K562 (cell line): ENCODE measurements around the gene SRRT. TPM values are rescaled to one million over a fixed set of nuclear protein-coding genes. Genes with fewer than 3 reads are reported as not detected.
A peak's percentile ranks its signal among the peaks of the same experiment; 100 is the strongest.

ENCODE experiments used
- CBX8 ChIP-seq: fragments of 200-600 bp; sonication (generic); IDR thresholded peaks from 2 replicates; pipeline ENCODE4 v1.6.1; 2012; ENCODE audit warnings: borderline replicate concordance, mixed run types, low read depth, mild to moderate bottlenecking, moderate library complexity, mixed read lengths, low read length, control low read depth, inconsistent platforms; ENCODE audit not compliant: poor library complexity, severe bottlenecking; ENCODE audit errors: extremely low read depth
- CREM ChIP-seq: IDR thresholded peaks from 2 replicates; pipeline ENCODE4 v1.6.1; 2014; ENCODE audit warnings: antibody characterized with exemption, low read depth
- FOXP1 ChIP-seq: sonication (generic); formaldehyde crosslinking; IDR thresholded peaks from 2 replicates; pipeline ENCODE4 v1.8.0; 2022; ENCODE audit warnings: mild to moderate bottlenecking, missing genetic modification reagents
- SRF ChIP-seq, 2 experiments: fragments of 250-450, 450-650 bp in 1 of 2; sonication (Bioruptor Pico) in 1 of 2; sonication (generic) in 1 of 2; formaldehyde crosslinking; IDR thresholded peaks; 2 replicates each; pipeline versions ENCODE4 v1.5.0 to v1.5.1; 2020 to 2022; ENCODE audit warnings: mild to moderate bottlenecking in 1 of 2, missing genetic modification reagents in 1 of 2
- TEAD1 ChIP-seq, 2 experiments: fragments of 450-650 bp in 1 of 2; sonication (generic) in 1 of 2; formaldehyde crosslinking; IDR thresholded peaks; 2 replicates each; pipeline versions ENCODE4 v1.4.0 to v1.8.0; 2020 to 2022; ENCODE audit warnings: mild to moderate bottlenecking in 2 of 2, missing genetic modification reagents in 1 of 2
- YY1 ChIP-seq, 3 experiments: IDR thresholded peaks; 2 replicates each; pipeline ENCODE4 v1.6.1; 2011; ENCODE audit warnings: low read length in 2 of 3, mild to moderate bottlenecking in 2 of 3, moderate library complexity in 2 of 3, borderline replicate concordance in 1 of 3, control low read depth in 1 of 3, low read depth in 1 of 3; ENCODE audit not compliant: insufficient read depth in 3 of 3, insufficient replicate concordance in 2 of 3, control insufficient read depth in 1 of 3, insufficient read length in 1 of 3; ENCODE audit errors: extremely low read depth in 1 of 3
- ZNF146 ChIP-seq: IDR thresholded peaks from one replicate; pipeline ENCODE4 v1.6.1; 2018; ENCODE audit warnings: missing compliant biosample characterization; ENCODE audit not compliant: unreplicated experiment
- ZNF589 ChIP-seq: fragments of 200-800 bp; sonication (Bioruptor generic); IDR thresholded peaks from 2 replicates; pipeline ENCODE4 v1.6.1; 2016; ENCODE audit warnings: low read depth, missing genetic modification characterization, missing compliant biosample characterization
- ZNF717 ChIP-seq: fragments of 250-450 bp; sonication (Bioruptor Pico); IDR thresholded peaks from 2 replicates; pipeline ENCODE4 v1.5.0; 2021
- polyA plus RNA-seq, 8 experiments: library from polyadenylated mRNA; depleted of rRNA in 4 of 8; stranded (reverse) in 5 of 8; unstranded in 3 of 8; fragments of >200 nt; fragmentation: Nextera tagmentation in 2 of 8; fragmentation: Illumina TruSeq in 1 of 8; extraction: Ambion mirVana in 2 of 8; extraction: Trizol in 1 of 8; gene quantifications; 2 replicates each; pipeline versions ENCODE4 v1.2.1 to v1.2.3, GENCODE V29; 2011 to 2014; ENCODE audit warnings: inconsistent platforms in 1 of 8, missing spikeins in 1 of 8
- total RNA-seq, 7 experiments: library from RNA; depleted of rRNA in 6 of 7; stranded (reverse); fragments of >200 nt in 6 of 7; fragmentation: Illumina TruSeq in 2 of 7; extraction: Trizol in 2 of 7; gene quantifications; 2 replicates each; pipeline versions ENCODE4 v1.2.1 to v1.2.3, GENCODE V29; 2011 to 2021; ENCODE audit warnings: low replicate concordance in 1 of 7
- TF ChIP-seq, protein P1 (sequence below), 3 experiments: fragments of 200-800 bp in 1 of 3; fragments of 250-450 bp in 1 of 3; fragments of 450-650 bp in 1 of 3; sonication (Bioruptor Pico) in 1 of 3; sonication (Bioruptor generic) in 1 of 3; formaldehyde crosslinking in 1 of 3; IDR thresholded peaks; 2 replicates each; pipeline versions ENCODE4 v1.6.1 to v1.8.0; 2016 to 2022; ENCODE audit warnings: mild to moderate bottlenecking in 2 of 3, missing genetic modification characterization in 2 of 3, missing compliant biosample characterization in 1 of 3, moderate library complexity in 1 of 3
- TF ChIP-seq, protein P2 (sequence below): sonication (generic); formaldehyde crosslinking; IDR thresholded peaks from 2 replicates; pipeline ENCODE4 v1.8.0; 2022; ENCODE audit warnings: mild to moderate bottlenecking, missing genetic modification reagents
- TF ChIP-seq, protein P3 (sequence below): sonication (generic); formaldehyde crosslinking; IDR thresholded peaks from 2 replicates; pipeline ENCODE4 v1.8.0; 2023; ENCODE audit warnings: mild to moderate bottlenecking, missing genetic modification reagents
- TF ChIP-seq, protein P4 (sequence below): fragments of 450-650 bp; IDR thresholded peaks from 2 replicates; pipeline ENCODE4 v1.6.1; 2016
- TF ChIP-seq, protein P5 (sequence below): fragments of 450-650 bp; IDR thresholded peaks from 2 replicates; pipeline ENCODE4 v1.6.1; 2018; ENCODE audit warnings: mild to moderate bottlenecking, low read depth; ENCODE audit not compliant: partially characterized antibody

Gene SRRT
- total and polyA plus RNA-seq, 9 of the 15 experiments (the other 6 are each of a cell fraction or from before 2014, with no cell fraction given), result 10.3 to 263 (median 84.4) TPM

DNA sequence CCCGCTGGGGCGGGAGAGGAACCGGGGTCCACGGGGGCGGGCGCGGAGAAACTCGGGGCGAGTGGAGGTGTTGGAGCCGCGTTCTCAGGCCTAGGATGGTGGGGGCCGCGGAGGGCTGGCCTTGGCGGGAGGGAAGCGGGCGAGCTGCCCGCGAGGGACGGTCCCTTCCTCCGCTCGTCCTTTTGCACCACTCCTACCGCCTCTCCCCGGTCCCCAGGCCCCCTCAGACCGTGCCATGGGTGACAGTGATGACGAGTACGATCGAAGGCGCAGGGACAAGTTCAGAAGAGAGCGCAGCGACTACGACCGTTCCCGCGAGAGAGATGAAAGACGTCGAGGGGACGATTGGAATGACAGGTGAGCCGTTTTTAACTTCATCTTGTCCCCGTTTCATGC lies 451 bp downstream of the SRRT start (continued):
- TF ChIP-seq, protein P1, sequence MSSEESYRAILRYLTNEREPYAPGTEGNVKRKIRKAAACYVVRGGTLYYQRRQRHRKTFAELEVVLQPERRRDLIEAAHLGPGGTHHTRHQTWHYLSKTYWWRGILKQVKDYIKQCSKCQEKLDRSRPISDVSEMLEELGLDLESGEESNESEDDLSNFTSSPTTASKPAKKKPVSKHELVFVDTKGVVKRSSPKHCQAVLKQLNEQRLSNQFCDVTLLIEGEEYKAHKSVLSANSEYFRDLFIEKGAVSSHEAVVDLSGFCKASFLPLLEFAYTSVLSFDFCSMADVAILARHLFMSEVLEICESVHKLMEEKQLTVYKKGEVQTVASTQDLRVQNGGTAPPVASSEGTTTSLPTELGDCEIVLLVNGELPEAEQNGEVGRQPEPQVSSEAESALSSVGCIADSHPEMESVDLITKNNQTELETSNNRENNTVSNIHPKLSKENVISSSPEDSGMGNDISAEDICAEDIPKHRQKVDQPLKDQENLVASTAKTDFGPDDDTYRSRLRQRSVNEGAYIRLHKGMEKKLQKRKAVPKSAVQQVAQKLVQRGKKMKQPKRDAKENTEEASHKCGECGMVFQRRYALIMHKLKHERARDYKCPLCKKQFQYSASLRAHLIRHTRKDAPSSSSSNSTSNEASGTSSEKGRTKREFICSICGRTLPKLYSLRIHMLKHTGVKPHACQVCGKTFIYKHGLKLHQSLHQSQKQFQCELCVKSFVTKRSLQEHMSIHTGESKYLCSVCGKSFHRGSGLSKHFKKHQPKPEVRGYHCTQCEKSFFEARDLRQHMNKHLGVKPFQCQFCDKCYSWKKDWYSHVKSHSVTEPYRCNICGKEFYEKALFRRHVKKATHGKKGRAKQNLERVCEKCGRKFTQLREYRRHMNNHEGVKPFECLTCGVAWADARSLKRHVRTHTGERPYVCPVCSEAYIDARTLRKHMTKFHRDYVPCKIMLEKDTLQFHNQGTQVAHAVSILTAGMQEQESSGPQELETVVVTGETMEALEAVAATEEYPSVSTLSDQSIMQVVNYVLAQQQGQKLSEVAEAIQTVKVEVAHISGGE (CRISPR knock-in tag; IDR thresholded peaks at IDR 0.05), result peak in 1 of 3 experiments; percentile 27; a peak in 1 of 6 replicates
- no peak for TF ChIP-seq SRF (CRISPR knock-in tag; IDR thresholded peaks at IDR 0.05)
- TF ChIP-seq ZNF146, result no peak
- TF ChIP-seq, protein P2, sequence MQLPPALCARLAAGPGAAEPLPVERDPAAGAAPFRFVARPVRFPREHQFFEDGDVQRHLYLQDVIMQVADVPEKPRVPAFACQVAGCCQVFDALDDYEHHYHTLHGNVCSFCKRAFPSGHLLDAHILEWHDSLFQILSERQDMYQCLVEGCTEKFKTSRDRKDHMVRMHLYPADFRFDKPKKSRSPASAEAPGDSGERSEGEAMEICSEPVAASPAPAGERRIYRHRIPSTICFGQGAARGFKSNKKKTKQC (CRISPR knock-in tag), result peak; percentile 46; the same call in 1 of the 2 replicates
- TF ChIP-seq, protein P3, sequence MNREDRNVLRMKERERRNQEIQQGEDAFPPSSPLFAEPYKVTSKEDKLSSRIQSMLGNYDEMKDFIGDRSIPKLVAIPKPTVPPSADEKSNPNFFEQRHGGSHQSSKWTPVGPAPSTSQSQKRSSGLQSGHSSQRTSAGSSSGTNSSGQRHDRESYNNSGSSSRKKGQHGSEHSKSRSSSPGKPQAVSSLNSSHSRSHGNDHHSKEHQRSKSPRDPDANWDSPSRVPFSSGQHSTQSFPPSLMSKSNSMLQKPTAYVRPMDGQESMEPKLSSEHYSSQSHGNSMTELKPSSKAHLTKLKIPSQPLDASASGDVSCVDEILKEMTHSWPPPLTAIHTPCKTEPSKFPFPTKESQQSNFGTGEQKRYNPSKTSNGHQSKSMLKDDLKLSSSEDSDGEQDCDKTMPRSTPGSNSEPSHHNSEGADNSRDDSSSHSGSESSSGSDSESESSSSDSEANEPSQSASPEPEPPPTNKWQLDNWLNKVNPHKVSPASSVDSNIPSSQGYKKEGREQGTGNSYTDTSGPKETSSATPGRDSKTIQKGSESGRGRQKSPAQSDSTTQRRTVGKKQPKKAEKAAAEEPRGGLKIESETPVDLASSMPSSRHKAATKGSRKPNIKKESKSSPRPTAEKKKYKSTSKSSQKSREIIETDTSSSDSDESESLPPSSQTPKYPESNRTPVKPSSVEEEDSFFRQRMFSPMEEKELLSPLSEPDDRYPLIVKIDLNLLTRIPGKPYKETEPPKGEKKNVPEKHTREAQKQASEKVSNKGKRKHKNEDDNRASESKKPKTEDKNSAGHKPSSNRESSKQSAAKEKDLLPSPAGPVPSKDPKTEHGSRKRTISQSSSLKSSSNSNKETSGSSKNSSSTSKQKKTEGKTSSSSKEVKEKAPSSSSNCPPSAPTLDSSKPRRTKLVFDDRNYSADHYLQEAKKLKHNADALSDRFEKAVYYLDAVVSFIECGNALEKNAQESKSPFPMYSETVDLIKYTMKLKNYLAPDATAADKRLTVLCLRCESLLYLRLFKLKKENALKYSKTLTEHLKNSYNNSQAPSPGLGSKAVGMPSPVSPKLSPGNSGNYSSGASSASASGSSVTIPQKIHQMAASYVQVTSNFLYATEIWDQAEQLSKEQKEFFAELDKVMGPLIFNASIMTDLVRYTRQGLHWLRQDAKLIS, result peak; percentile 69; the same call in 1 of the 2 replicates
- TF ChIP-seq, protein P4, sequence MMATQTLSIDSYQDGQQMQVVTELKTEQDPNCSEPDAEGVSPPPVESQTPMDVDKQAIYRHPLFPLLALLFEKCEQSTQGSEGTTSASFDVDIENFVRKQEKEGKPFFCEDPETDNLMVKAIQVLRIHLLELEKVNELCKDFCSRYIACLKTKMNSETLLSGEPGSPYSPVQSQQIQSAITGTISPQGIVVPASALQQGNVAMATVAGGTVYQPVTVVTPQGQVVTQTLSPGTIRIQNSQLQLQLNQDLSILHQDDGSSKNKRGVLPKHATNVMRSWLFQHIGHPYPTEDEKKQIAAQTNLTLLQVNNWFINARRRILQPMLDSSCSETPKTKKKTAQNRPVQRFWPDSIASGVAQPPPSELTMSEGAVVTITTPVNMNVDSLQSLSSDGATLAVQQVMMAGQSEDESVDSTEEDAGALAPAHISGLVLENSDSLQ, result peak; percentile 69
- TF ChIP-seq, protein P5, sequence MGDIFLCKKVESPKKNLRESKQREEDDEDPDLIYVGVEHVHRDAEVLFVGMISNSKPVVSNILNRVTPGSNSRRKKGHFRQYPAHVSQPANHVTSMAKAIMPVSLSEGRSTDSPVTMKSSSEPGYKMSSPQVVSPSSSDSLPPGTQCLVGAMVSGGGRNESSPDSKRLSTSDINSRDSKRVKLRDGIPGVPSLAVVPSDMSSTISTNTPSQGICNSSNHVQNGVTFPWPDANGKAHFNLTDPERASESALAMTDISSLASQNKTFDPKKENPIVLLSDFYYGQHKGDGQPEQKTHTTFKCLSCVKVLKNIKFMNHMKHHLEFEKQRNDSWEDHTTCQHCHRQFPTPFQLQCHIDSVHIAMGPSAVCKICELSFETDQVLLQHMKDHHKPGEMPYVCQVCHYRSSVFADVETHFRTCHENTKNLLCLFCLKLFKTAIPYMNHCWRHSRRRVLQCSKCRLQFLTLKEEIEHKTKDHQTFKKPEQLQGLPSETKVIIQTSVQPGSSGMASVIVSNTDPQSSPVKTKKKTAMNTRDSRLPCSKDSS, result no peak
- no peak for TF ChIP-seq CBX8
- TF ChIP-seq ZNF589 (CRISPR knock-in tag), result no peak
- TF ChIP-seq CREM, result peak; percentile 46; the same call in 1 of the 2 replicates
- no peak for TF ChIP-seq ZNF717 (CRISPR knock-in tag)
- TF ChIP-seq YY1 (IDR thresholded peaks at IDR 0.05; ENCODE audit: borderline replicate concordance in 1 of 3, control insufficient read depth in 1 of 3, extremely low read depth in 1 of 3, insufficient read depth in 3 of 3, insufficient read length in 1 of 3, insufficient replicate concordance in 2 of 3, low read depth in 1 of 3, low read length in 2 of 3), result peak in 1 of 3 experiments; percentile 20
- TF ChIP-seq TEAD1 (CRISPR knock-in tag; IDR thresholded peaks at IDR 0.05), result peak in 1 of 2 experiments; percentile 28; a peak in 1 of 4 replicates
- TF ChIP-seq FOXP1, result peak; percentile 64; the same call in 1 of the 2 replicates
